ENCODE measurements around the gene ABO.
"Not testable (repeated sequence)": the region's sequence is repeated elsewhere in the genome, so short reads cannot be mapped to it uniquely, and the experiment has no call there.

ABO gene

GRCh38 chr9:133235549-133236222 lies 39.3 kb downstream of the ABO start:
- TF ChIP-seq, protein P1, sequence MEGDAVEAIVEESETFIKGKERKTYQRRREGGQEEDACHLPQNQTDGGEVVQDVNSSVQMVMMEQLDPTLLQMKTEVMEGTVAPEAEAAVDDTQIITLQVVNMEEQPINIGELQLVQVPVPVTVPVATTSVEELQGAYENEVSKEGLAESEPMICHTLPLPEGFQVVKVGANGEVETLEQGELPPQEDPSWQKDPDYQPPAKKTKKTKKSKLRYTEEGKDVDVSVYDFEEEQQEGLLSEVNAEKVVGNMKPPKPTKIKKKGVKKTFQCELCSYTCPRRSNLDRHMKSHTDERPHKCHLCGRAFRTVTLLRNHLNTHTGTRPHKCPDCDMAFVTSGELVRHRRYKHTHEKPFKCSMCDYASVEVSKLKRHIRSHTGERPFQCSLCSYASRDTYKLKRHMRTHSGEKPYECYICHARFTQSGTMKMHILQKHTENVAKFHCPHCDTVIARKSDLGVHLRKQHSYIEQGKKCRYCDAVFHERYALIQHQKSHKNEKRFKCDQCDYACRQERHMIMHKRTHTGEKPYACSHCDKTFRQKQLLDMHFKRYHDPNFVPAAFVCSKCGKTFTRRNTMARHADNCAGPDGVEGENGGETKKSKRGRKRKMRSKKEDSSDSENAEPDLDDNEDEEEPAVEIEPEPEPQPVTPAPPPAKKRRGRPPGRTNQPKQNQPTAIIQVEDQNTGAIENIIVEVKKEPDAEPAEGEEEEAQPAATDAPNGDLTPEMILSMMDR (IDR thresholded peaks at IDR 0.05; ENCODE audit: extremely low read depth, missing control alignments), result no peak
- DNase-seq (ENCODE audit: low spot score), result no peak

DNA sequence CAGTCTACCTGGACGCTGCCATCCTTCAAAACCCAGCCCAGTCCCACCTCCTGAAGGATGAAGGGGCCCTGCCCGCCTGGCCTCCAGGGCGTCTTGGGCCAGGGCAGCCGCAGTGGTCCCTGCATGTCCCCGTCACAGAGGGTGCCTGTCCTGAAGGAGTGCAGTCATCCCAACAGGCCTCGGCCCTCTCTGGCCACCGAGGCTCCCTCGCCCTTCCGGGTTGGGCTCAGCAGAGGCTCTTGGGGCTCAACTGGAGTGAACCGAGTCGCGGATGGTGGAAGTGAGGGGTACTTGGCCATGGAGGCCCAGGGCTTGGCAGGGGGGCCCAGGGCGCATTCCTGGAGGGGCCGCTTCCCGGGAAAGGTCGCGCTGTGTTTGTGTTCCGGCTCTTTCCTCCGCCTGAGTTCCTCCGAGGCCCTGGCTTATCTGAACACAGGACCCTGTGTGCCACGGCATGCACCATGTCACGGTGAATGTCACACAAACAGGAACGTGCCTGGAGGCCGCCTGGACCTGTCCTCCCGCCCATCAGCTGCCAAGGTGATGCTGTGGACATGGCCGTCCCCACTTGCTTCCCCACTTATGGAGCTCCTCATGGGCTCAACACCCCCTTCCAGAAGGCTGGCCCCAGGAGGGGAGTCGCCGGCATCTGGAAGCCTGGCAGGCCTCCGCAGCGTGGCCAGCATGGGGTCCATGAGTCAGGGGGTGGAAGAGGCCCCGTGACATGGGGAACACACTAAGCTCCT lies 40.3 kb downstream of the ABO start:
- no peak for DNase-seq (ENCODE audit: low spot score)
- TF ChIP-seq, protein P1 (IDR thresholded peaks at IDR 0.05; ENCODE audit: extremely low read depth, missing control alignments), result no peak

GRCh38 chr9:133233681-133234432 lies 41.1 kb downstream of the ABO start:
- TF ChIP-seq, protein P1 (IDR thresholded peaks at IDR 0.05; ENCODE audit: extremely low read depth, missing control alignments), result no peak
- no peak for DNase-seq (ENCODE audit: low spot score)

- DNase-seq (ENCODE audit: low spot score), result not testable (repeated sequence)
Observed at GRCh38 chr9:133231934-133232568, 43.0 kb downstream of the ABO start.

GRCh38 chr9:133230514-133230913 lies 44.5 kb downstream of the ABO start:
- DNase-seq (ENCODE audit: low spot score), result not testable (repeated sequence)

DNA sequence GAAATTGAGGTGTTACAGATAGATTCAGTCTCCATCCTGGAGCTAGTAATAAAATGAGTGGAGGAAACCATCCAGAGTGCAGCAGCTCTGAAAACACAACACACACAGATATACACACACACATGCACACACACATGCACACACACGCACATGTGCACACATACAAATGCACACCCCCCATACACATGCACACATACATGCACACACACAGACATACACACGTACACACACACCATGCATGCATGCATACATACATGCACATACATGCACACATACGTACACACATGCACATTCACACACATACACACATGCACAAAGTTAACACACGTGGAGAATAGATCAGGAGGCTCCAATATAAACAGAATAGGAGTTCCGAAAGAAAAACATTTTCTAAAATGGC lies 44.9 kb downstream of the ABO start:
- DNase-seq (ENCODE audit: low spot score), result no peak
- TF ChIP-seq, protein P1 (IDR thresholded peaks at IDR 0.05; ENCODE audit: extremely low read depth, missing control alignments), result no peak

DNA sequence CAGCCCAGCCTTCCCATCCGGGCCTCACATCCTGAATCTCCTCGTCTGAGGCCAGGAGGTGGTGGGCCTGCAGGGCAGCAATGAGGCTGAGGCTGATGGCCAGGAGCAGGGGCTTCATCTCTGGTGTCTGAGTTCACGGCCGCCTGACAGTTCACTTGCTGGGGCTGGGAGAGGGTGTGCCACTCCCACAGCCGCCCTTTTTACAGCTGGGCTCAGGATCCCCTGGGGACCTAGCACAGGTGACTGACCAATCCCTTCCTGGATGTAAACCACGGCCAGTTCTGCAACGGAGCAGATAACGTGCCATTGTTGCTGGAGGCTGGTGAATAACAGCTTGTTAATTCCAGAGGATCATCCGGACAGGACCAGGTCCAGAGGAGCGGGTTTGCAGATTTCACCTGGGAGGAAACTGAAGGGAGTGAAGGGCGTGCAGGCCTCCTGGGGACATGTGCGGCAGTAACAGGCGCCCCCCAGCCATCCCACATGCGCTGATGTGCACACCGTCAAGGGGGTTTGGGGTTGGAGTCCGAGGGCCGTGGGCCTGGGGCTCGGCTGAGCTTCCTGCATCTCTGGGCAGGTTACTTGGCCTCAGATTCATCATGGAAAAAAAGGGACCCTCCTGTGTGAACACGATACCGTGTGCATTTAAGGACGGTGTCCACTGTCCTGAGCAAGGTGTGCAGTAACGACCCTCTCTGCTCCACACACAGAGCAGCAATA lies 46.4 kb downstream of the ABO start:
- not testable (repeated sequence) for DNase-seq (ENCODE audit: low spot score)

- DNase-seq (ENCODE audit: low spot score), result not testable (repeated sequence)
Observed at GRCh38 chr9:133227996-133228395, 47.0 kb downstream of the ABO start.
